ENCODE results near the gene DBX2.
A peak's percentile ranks its signal among the peaks of the same experiment; 100 is the strongest.

DBX2 gene

DNA sequence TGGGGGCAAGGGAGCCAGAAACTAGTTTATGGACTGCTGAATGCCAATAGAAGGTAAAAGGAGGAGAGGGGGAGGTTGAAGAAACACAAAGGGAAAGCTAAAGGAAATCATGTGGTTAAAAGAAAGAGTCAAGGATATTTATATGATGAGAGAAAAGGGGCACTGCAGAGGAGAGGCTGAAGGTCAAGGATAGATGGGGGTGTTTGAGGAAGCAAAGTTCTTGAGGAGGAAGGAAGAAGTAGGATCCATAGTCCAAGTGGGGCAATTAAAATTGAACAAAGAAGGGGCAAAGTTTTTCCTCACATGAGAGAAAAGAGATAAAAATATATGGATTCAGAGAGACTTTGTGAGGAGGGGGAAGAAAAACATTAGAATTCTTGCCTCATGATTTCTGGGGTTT is 10.1 kb upstream of the DBX2 start:
- Histone ChIP-seq H3K36me3 (ENCODE audit: insufficient read depth, low read depth, low read length) (no peaks in the 10 kb centered on the region), H3K27ac (ENCODE audit: low read length) (no peak overlapping the region), H3K27me3 (ENCODE audit: insufficient read depth, low read length) (no peaks in the 10 kb centered on the region), H3K9me3 (ENCODE audit: insufficient read depth, low read depth, low read length) (no peaks in the 10 kb centered on the region), H3K9ac (ENCODE audit: low read depth, low read length) (no peak overlapping the region), H3K4me3 (ENCODE audit: low read length) (no peak overlapping the region), H3K4me1 (ENCODE audit: insufficient read depth, low read length) (no peaks in the 10 kb centered on the region)

DNA sequence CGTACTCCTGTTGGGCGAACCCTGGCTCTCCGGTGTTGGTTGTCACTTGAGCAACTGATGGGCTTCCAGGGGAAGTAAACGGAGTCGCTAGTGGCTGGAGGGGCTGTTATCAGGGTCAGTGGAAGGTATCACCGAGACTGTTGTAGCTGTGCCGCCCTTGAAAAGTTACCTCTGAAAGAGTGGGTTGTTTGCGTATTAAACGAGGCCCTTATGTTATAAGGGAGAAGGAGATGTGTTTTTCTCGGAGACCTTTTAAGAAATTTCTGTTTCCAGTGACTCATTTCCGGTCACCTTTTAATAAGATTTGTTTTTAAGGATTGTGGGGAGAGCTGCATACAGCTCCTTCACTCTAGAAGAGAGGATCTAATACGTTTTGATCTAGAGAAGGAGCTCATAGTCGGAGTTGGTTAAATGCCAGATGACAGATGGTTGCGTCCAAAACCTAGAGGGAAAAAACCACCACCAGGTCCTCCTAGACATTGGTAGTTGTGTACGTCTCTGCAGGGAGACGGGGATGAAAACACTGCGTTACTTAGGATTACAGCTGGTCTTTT is 750 bp upstream of the DBX2 start:
- Histone ChIP-seq H3K27ac (ENCODE audit: low read length) (no peak overlapping the region), H3K4me3 (ENCODE audit: low read length) (peak overlapping the region; percentile 77)

DNA sequence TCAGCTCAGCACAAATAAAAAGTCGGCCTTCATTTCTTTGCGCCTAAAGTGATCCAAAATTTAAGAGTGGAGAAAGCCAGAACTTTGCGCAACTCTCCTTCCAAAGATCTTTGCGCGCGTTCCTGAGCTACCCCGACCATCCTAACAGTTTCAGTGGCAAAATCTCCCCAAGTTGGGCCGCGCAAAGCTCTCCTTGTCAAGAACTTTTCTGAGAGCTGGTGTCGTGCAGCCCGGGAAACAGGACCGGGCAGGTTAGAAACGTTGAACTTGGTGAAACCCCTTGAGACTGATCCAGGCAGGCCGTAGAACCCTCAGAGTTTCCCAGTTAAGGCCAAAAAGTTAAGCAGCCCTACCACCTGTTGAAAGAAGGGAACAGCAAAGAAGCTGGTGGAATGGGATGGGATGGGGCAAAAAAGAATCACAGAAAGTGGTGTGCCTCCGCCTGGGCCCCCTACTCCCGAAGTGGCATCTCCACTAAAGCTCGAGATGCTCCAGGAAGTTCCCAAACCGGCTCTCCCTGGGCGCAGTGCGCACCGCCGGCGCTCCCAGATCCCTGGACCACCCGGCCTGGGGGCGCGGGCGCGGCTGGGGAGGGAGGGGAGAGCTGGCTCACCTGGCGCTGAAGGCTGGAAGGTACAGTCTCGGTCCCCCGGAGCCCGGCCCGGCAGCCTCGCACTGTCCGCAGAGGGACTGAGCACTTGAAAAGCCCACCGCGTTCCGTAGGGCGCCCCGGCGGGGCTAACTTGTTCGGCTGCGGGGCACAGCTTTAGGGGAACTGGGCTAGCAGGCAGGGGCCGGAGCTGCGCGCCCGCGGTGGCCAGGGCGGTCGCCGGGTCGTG is 768 bp downstream of the DBX2 start:
- Histone ChIP-seq H3K27me3 (ENCODE audit: insufficient read depth, low read length) (peaks cover 94% of the 10 kb centered on the region), H3K36me3 (ENCODE audit: insufficient read depth, low read depth, low read length) (no peaks in the 10 kb centered on the region), H3K4me3 (ENCODE audit: low read length) (peak overlapping the region; percentile 77), H3K9ac (ENCODE audit: low read depth, low read length) (no peak overlapping the region), H3K4me1 (ENCODE audit: insufficient read depth, low read length) (no peaks in the 10 kb centered on the region; the same call in 1 of the 2 replicates), H3K27ac (ENCODE audit: low read length) (no peak overlapping the region), H3K9me3 (ENCODE audit: insufficient read depth, low read depth, low read length) (no peaks in the 10 kb centered on the region)

More for the DNA sequence above, 750 bp upstream of the DBX2 start:
- Histone ChIP-seq H3K27me3 (ENCODE audit: insufficient read depth, low read length) (peaks cover 81% of the 10 kb centered on the region), H3K36me3 (ENCODE audit: insufficient read depth, low read depth, low read length) (no peaks in the 10 kb centered on the region), H3K9ac (ENCODE audit: low read depth, low read length) (no peak overlapping the region), H3K4me1 (ENCODE audit: insufficient read depth, low read length) (no peaks in the 10 kb centered on the region; the same call in 1 of the 2 replicates), H3K9me3 (ENCODE audit: insufficient read depth, low read depth, low read length) (no peaks in the 10 kb centered on the region)

- Histone ChIP-seq H3K36me3 (ENCODE audit: insufficient read depth, low read depth, low read length) (no peaks in the 10 kb centered on the region), H3K4me3 (ENCODE audit: low read length) (no peak overlapping the region), H3K9ac (ENCODE audit: low read depth, low read length) (no peak overlapping the region), H3K4me1 (ENCODE audit: insufficient read depth, low read length) (no peaks in the 10 kb centered on the region), H3K27me3 (ENCODE audit: insufficient read depth, low read length) (peaks cover 45% of the 10 kb centered on the region), H3K9me3 (ENCODE audit: insufficient read depth, low read depth, low read length) (no peaks in the 10 kb centered on the region), H3K27ac (ENCODE audit: low read length) (no peak overlapping the region)
Observed at GRCh38 chr12:45042599-45042998, 8.3 kb downstream of the DBX2 start.

- H3K9ac ChIP-seq (ENCODE audit: low read depth, low read length) = no peak overlapping the region
- peaks cover 42% of the 10 kb centered on the region; the same call in 1 of the 2 replicates for H3K27me3 ChIP-seq (ENCODE audit: insufficient read depth, low read length)
- H3K36me3 ChIP-seq (ENCODE audit: insufficient read depth, low read depth, low read length) = no peaks in the 10 kb centered on the region
- no peak overlapping the region for H3K27ac ChIP-seq (ENCODE audit: low read length)
- no peak overlapping the region for H3K4me3 ChIP-seq (ENCODE audit: low read length)
- H3K4me1 ChIP-seq (ENCODE audit: insufficient read depth, low read length) = no peaks in the 10 kb centered on the region
- H3K9me3 ChIP-seq (ENCODE audit: insufficient read depth, low read depth, low read length) = no peaks in the 10 kb centered on the region
Observed at GRCh38 chr12:45040977-45041376, 9.9 kb downstream of the DBX2 start.

- no peak overlapping the region for H3K4me3 ChIP-seq (ENCODE audit: low read length)
- no peak overlapping the region for H3K9ac ChIP-seq (ENCODE audit: low read depth, low read length)
- H3K36me3 ChIP-seq (ENCODE audit: insufficient read depth, low read depth, low read length) = no peaks in the 10 kb centered on the region
- no peaks in the 10 kb centered on the region for H3K4me1 ChIP-seq (ENCODE audit: insufficient read depth, low read length)
- H3K9me3 ChIP-seq (ENCODE audit: insufficient read depth, low read depth, low read length) = no peaks in the 10 kb centered on the region
- H3K27me3 ChIP-seq (ENCODE audit: insufficient read depth, low read length) = peaks cover 37% of the 10 kb centered on the region; the same call in 1 of the 2 replicates
- no peak overlapping the region for H3K27ac ChIP-seq (ENCODE audit: low read length)
Observed at GRCh38 chr12:45039757-45040156, 11.1 kb downstream of the DBX2 start.

GRCh38 chr12:45034861-45035265 is 16.0 kb downstream of the DBX2 start:
- no peak overlapping the region for H3K4me3 ChIP-seq (ENCODE audit: low read length)
- H3K36me3 ChIP-seq (ENCODE audit: insufficient read depth, low read depth, low read length) = no peaks in the 10 kb centered on the region
- no peak overlapping the region for H3K9ac ChIP-seq (ENCODE audit: low read depth, low read length)
- H3K27me3 ChIP-seq (ENCODE audit: insufficient read depth, low read length) = peaks cover 31% of the 10 kb centered on the region; the same call in 1 of the 2 replicates
- H3K4me1 ChIP-seq (ENCODE audit: insufficient read depth, low read length) = no peaks in the 10 kb centered on the region
- no peaks in the 10 kb centered on the region for H3K9me3 ChIP-seq (ENCODE audit: insufficient read depth, low read depth, low read length)
- H3K27ac ChIP-seq (ENCODE audit: low read length) = no peak overlapping the region

DNA sequence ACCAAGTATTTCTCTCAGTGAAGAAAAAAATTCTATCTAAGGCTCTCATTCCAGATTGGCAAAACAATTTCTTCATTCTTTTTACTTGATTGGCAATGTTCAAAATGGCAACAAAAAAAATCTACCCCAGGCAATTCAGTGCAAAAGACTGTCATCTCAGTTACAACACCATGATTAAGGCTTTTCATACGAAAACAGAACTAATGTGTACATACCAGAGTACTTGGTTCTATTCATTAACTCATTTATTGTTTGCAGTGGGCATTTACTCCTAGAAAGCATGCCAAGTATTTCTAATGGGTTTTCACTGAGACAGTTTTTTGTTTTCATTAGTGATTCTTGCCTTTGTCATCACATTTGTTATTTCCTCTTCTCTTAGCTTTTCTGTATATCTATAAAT is 33.0 kb downstream of the DBX2 start:
- Histone ChIP-seq H3K27ac (ENCODE audit: low read length) (no peak overlapping the region), H3K4me1 (ENCODE audit: insufficient read depth, low read length) (no peaks in the 10 kb centered on the region), H3K36me3 (ENCODE audit: insufficient read depth, low read depth, low read length) (no peaks in the 10 kb centered on the region), H3K4me3 (ENCODE audit: low read length) (no peak overlapping the region), H3K9me3 (ENCODE audit: insufficient read depth, low read depth, low read length) (peaks cover 3% of the 10 kb centered on the region; the same call in 1 of the 2 replicates), H3K27me3 (ENCODE audit: insufficient read depth, low read length) (no peaks in the 10 kb centered on the region), H3K9ac (ENCODE audit: low read depth, low read length) (no peak overlapping the region)

DNA sequence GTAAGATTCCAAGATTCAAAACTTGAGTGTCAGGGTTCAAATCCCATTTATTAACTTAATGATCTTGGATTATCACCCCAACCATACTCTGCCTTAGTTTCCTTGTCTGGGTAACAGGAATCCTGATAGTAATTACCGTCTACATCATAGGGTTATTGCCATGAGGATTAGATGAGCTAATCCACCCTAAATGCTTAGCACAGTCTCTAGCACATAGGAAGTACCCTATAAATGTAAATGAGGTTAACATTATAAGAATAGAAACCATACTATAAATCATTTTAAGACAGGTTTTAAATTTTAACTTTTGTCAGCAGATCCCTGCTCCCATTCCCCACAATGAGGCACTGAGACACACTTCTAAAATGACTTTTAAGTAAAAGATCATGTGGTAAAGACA is 36.5 kb downstream of the DBX2 start:
- Histone ChIP-seq H3K4me1 (ENCODE audit: insufficient read depth, low read length) (no peaks in the 10 kb centered on the region), H3K36me3 (ENCODE audit: insufficient read depth, low read depth, low read length) (no peaks in the 10 kb centered on the region), H3K27ac (ENCODE audit: low read length) (no peak overlapping the region), H3K9ac (ENCODE audit: low read depth, low read length) (no peak overlapping the region), H3K27me3 (ENCODE audit: insufficient read depth, low read length) (no peaks in the 10 kb centered on the region), H3K4me3 (ENCODE audit: low read length) (no peak overlapping the region), H3K9me3 (ENCODE audit: insufficient read depth, low read depth, low read length) (peaks cover 3% of the 10 kb centered on the region; the same call in 1 of the 2 replicates)

DNA sequence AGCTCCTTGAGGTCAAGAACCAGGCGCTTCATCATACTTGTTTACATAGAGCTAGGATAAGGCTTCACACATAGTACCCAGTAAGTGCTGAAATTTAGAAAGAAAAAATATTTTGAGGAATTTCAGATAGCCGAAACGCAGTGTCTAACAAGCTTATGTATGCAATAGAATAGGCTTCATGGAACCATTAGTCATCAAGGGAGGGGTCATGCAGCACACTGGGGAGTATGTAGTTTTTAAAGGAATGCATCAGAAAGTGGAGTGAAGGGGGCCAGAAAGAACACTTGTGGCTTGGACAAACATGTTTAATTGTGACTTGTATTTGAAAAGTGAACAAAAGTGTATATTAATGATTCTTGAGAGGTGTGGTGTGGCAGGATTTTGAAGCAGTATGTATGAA is 38.1 kb downstream of the DBX2 start:
- Histone ChIP-seq H3K9me3 (ENCODE audit: insufficient read depth, low read depth, low read length) (no peaks in the 10 kb centered on the region), H3K4me1 (ENCODE audit: insufficient read depth, low read length) (no peaks in the 10 kb centered on the region)

DNA sequence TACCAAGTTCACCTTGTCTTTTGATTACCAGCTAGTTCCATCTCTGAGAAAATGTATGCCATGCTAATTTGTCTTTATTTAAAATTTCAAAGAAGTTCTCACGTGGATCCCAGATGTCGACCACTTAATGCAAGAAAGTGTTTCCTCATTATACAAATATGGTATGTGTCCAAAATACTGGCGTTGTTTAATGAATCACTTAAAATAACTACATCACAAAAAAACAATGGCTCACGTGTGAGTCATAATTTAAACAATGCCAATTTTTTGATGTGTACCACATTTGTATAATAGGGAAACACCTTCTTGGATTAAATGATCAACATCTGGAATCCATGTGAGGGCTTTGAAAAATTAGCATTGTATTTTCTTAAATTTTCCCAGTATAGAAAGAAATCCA is 40.8 kb downstream of the DBX2 start:
- no peaks in the 10 kb centered on the region for H3K9me3 ChIP-seq (ENCODE audit: insufficient read depth, low read depth, low read length)

More for the DNA sequence above, 38.1 kb downstream of the DBX2 start:
- Histone ChIP-seq H3K36me3 (ENCODE audit: insufficient read depth, low read depth, low read length) (no peaks in the 10 kb centered on the region), H3K27me3 (ENCODE audit: insufficient read depth, low read length) (no peaks in the 10 kb centered on the region), H3K27ac (ENCODE audit: low read length) (no peak overlapping the region), H3K4me3 (ENCODE audit: low read length) (no peak overlapping the region), H3K9ac (ENCODE audit: low read depth, low read length) (no peak overlapping the region)

DNA sequence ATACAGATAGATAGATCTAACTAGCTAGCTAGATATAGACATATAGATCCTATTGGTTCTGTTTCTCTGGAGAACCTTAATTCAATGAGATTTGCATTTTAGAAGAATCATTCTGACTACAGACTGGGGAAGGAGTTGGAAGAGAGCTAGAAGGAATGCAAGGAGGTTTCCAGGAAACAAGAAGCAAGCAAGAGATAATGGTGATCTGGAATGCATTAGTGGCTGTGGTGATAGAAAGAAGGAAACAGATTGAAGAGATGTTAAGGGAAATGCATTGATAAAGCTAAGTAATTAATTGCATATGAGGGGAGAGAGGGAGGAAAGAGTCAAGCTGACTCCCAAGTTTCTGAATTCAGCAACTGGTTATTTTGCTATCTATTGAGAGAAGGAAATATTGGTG is 42.7 kb downstream of the DBX2 start:
- Histone ChIP-seq H3K4me3 (ENCODE audit: low read length) (no peak overlapping the region), H3K27ac (ENCODE audit: low read length) (no peak overlapping the region), H3K36me3 (ENCODE audit: insufficient read depth, low read depth, low read length) (no peaks in the 10 kb centered on the region)

More for the DNA sequence above, 40.8 kb downstream of the DBX2 start:
- Histone ChIP-seq H3K9ac (ENCODE audit: low read depth, low read length) (no peak overlapping the region), H3K4me3 (ENCODE audit: low read length) (no peak overlapping the region), H3K27me3 (ENCODE audit: insufficient read depth, low read length) (no peaks in the 10 kb centered on the region), H3K36me3 (ENCODE audit: insufficient read depth, low read depth, low read length) (no peaks in the 10 kb centered on the region), H3K27ac (ENCODE audit: low read length) (no peak overlapping the region), H3K4me1 (ENCODE audit: insufficient read depth, low read length) (no peaks in the 10 kb centered on the region)

More for the DNA sequence above, 42.7 kb downstream of the DBX2 start:
- Histone ChIP-seq H3K4me1 (ENCODE audit: insufficient read depth, low read length) (no peaks in the 10 kb centered on the region), H3K27me3 (ENCODE audit: insufficient read depth, low read length) (no peaks in the 10 kb centered on the region), H3K9me3 (ENCODE audit: insufficient read depth, low read depth, low read length) (no peaks in the 10 kb centered on the region), H3K9ac (ENCODE audit: low read depth, low read length) (no peak overlapping the region)

Measured in iPS-20b (cell line).